ENCODE measurements around the gene TMEM141.

DNA sequence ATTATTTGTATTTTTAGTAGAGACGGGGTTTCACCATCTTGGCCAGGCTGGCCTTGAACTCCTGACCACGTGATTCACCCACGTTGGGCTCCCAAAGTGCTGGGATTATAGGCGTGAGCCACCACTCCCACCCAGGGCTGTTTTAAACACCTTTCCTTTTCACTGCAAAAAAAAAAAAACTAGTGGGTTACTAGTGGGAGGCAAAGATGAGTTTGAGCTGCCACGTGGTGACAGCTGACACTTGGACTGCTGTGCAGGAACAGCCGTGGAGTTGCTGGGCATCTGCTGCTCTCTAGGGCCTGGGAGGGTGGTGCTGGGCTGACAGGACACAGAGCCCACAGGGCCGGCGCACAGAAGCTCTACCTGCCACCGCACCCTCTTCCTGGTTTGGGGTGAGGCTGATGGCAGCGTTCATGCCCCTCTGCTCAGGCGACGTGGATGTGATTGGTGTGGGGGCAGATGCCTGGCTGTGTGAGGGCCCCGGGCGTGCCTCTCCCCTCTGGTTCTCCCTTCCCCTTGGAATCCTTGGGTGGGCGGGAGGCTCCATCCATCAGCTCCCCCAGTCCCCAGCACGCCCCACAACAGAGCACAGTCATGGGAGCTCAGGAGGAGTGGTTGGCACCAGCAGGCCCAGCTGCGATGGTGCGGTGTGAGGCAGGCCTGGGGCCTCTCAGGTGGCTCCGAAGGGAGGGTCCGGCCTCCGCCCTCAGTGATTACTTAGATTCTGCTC is 33.5 kb downstream of the TMEM141 start:
- TF ChIP-seq, protein P1, sequence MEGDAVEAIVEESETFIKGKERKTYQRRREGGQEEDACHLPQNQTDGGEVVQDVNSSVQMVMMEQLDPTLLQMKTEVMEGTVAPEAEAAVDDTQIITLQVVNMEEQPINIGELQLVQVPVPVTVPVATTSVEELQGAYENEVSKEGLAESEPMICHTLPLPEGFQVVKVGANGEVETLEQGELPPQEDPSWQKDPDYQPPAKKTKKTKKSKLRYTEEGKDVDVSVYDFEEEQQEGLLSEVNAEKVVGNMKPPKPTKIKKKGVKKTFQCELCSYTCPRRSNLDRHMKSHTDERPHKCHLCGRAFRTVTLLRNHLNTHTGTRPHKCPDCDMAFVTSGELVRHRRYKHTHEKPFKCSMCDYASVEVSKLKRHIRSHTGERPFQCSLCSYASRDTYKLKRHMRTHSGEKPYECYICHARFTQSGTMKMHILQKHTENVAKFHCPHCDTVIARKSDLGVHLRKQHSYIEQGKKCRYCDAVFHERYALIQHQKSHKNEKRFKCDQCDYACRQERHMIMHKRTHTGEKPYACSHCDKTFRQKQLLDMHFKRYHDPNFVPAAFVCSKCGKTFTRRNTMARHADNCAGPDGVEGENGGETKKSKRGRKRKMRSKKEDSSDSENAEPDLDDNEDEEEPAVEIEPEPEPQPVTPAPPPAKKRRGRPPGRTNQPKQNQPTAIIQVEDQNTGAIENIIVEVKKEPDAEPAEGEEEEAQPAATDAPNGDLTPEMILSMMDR (conservative IDR thresholded peaks at IDR 0.05; ENCODE audit: low read length): no peak
- TF ChIP-seq EZH2phosphoT487 (IDR thresholded peaks at IDR 0.05; ENCODE audit: borderline replicate concordance, low read depth, low read length): no peak
